ENCODE results near the gene ANO4. TPM values are rescaled to one million over a fixed set of nuclear protein-coding genes. Genes with fewer than 3 reads are reported as not detected.

The ANO4 gene
- total and polyA plus RNA-seq, 2 experiments from 2014 or later = 0.33 to 0.92 TPM

DNA sequence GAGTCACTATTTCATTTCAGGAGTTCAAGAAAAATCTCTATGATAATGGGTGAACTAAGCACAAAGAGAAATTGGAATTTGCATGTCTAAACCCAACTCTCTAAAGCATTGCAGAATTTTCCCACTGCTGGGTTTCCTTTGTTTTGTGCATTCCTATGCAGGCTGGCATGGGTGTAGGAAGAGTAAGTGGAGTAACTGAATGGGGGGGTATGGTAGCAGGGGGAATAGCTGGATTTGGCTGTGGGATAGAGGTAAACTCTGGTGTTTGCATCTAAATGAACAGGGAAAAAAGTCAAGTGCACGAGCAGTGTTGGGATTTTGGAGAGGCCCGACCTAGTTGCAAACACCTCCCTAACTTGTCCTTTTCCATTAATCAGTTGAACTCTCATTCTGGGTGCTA lies 159.1 kb downstream of the ANO4 start:
- Histone ChIP-seq H3K4me1 (ENCODE audit: low read depth) (no peaks in the 10 kb centered on the region), H3K4me3 (no peak overlapping the region), H3K27ac (no peak overlapping the region), H3K27me3 (no peaks in the 10 kb centered on the region), H3K9me3 (ENCODE audit: low read depth) (no peaks in the 10 kb centered on the region), H3K36me3 (no peaks in the 10 kb centered on the region)
- DNase-seq (ENCODE audit: low read depth in 1 of 2, low spot score in 1 of 2) = no peak
- TF ChIP-seq, protein P1, sequence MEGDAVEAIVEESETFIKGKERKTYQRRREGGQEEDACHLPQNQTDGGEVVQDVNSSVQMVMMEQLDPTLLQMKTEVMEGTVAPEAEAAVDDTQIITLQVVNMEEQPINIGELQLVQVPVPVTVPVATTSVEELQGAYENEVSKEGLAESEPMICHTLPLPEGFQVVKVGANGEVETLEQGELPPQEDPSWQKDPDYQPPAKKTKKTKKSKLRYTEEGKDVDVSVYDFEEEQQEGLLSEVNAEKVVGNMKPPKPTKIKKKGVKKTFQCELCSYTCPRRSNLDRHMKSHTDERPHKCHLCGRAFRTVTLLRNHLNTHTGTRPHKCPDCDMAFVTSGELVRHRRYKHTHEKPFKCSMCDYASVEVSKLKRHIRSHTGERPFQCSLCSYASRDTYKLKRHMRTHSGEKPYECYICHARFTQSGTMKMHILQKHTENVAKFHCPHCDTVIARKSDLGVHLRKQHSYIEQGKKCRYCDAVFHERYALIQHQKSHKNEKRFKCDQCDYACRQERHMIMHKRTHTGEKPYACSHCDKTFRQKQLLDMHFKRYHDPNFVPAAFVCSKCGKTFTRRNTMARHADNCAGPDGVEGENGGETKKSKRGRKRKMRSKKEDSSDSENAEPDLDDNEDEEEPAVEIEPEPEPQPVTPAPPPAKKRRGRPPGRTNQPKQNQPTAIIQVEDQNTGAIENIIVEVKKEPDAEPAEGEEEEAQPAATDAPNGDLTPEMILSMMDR (IDR thresholded peaks at IDR 0.05; ENCODE audit: low read depth, low read length) = no peak

DNA sequence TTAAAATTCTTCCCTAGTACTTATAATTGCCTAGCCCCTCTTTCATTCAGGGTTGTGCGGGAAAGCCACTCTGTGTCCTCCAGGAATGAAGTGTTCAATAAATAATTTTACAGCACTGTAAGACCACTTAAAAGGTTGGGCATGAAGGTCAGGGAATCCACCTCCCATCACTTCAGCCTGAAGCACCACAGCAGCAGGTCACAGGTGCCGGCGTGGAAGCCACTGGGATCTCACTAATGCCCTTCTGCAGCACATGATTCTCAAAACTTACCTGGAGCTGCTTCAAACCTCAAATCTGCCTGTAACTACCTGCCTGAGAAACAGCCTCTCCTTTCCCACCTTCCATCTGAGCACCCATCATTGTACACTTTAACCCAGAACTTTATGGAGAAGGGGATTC lies 159.5 kb downstream of the ANO4 start:
- no peaks in the 10 kb centered on the region for H3K9me3 ChIP-seq (ENCODE audit: low read depth)
- H3K27me3 ChIP-seq = no peaks in the 10 kb centered on the region
- no peak for DNase-seq (ENCODE audit: low read depth in 1 of 2, low spot score in 1 of 2)
- TF ChIP-seq, protein P1 (IDR thresholded peaks at IDR 0.05; ENCODE audit: low read depth, low read length) = no peak
- H3K27ac ChIP-seq = no peak overlapping the region
- H3K36me3 ChIP-seq = no peaks in the 10 kb centered on the region
- no peak overlapping the region for H3K4me3 ChIP-seq
- H3K4me1 ChIP-seq (ENCODE audit: low read depth) = no peaks in the 10 kb centered on the region

DNA sequence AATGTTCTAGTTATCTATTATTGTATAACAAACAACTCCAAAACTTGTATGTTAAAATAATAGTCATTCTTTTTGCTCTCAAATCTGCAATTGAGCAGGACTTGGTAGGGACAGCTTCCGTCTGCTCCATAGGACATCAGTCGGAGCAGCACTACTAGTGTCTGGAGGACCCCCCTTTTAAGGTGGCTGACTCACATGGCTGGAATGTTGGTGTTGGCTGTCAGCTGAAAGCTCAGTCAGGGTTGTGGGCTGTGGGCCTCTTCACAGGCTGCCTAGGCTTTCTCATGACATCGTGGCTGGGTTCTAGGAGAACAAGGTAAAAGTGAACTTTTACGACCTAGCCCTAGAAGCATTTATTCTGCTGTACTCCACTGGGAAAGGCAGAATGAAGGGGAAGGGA lies 160.6 kb downstream of the ANO4 start:
- no peaks in the 10 kb centered on the region for H3K9me3 ChIP-seq (ENCODE audit: low read depth)
- no peaks in the 10 kb centered on the region for H3K36me3 ChIP-seq
- no peaks in the 10 kb centered on the region for H3K4me1 ChIP-seq (ENCODE audit: low read depth)
- peak; percentile 30 to 72 for DNase-seq (ENCODE audit: low read depth in 1 of 2, low spot score in 1 of 2)
- no peaks in the 10 kb centered on the region for H3K27me3 ChIP-seq
- H3K4me3 ChIP-seq = no peak overlapping the region
- no peak overlapping the region for H3K27ac ChIP-seq
- TF ChIP-seq, protein P1 (IDR thresholded peaks at IDR 0.05; ENCODE audit: low read depth, low read length) = no peak

GRCh38 chr12:100956311-100956852 lies 161.8 kb downstream of the ANO4 start:
- DNase-seq (ENCODE audit: low read depth in 1 of 2, low spot score in 1 of 2) = peak in 1 of 2 donors; percentile 5
- Histone ChIP-seq H3K36me3 (no peaks in the 10 kb centered on the region), H3K4me3 (no peak overlapping the region), H3K4me1 (ENCODE audit: low read depth) (no peaks in the 10 kb centered on the region), H3K9me3 (ENCODE audit: low read depth) (no peaks in the 10 kb centered on the region), H3K27ac (no peak overlapping the region), H3K27me3 (no peaks in the 10 kb centered on the region)
- TF ChIP-seq, protein P1 (IDR thresholded peaks at IDR 0.05; ENCODE audit: low read depth, low read length) = no peak

GRCh38 chr12:100959481-100959880 lies 164.9 kb downstream of the ANO4 start:
- H3K27ac ChIP-seq = no peak overlapping the region
- H3K27me3 ChIP-seq = no peaks in the 10 kb centered on the region
- no peaks in the 10 kb centered on the region for H3K9me3 ChIP-seq (ENCODE audit: low read depth)
- TF ChIP-seq, protein P1 (IDR thresholded peaks at IDR 0.05; ENCODE audit: low read depth, low read length) = no peak
- no peaks in the 10 kb centered on the region for H3K36me3 ChIP-seq
- H3K4me3 ChIP-seq = no peak overlapping the region
- DNase-seq (ENCODE audit: low read depth in 1 of 2, low spot score in 1 of 2) = peak in 1 of 2 donors; percentile 77
- no peaks in the 10 kb centered on the region for H3K4me1 ChIP-seq (ENCODE audit: low read depth)

Measured in cardiac muscle cell (in vitro differentiated cells and primary cell).